HEK293 (cell line): ENCODE data around the gene COX17.
A peak's percentile ranks its signal among the peaks of the same experiment; 100 is the strongest.

Experiments
- CTCF ChIA-PET: fragments of 350-600 bp; formaldehyde crosslinking; extraction: SDS; loops from one replicate; lab custom pipeline; 2021; ENCODE audit warnings: antibody characterized with exemption; lab: Yijun Ruan, JAX
- POLR2A ChIA-PET: fragments of 300-600 bp; formaldehyde crosslinking; extraction: SDS; loops from one replicate; lab custom pipeline; 2020; ENCODE audit warnings: antibody characterized with exemption, inconsistent platforms; lab: Yijun Ruan, JAX
- H3K27ac ChIP-seq: fragments of 200-500 bp; sonication (Bioruptor generic); 2 replicates; pipeline ENCODE4 v1.5.1; 2014; ENCODE audit warnings: low read depth, low read length, control low read depth, inconsistent platforms; ENCODE audit errors: extremely low read depth
- H3K36me3 ChIP-seq, 2 experiments: fragments of 200-500 bp in 1 of 2; sonication (Bioruptor generic) in 1 of 2; 1 replicate in 1 of 2; 2 replicates in 1 of 2; pipeline ENCODE4 v1.5.1; 2014 to 2017; ENCODE audit warnings: inconsistent platforms in 2 of 2, low read length in 2 of 2; ENCODE audit not compliant: control insufficient read depth in 2 of 2, insufficient read depth in 1 of 2
- H3K4me1 ChIP-seq: fragments of 200-500 bp; sonication (Bioruptor generic); 2 replicates; pipeline ENCODE4 v1.5.1; 2014; ENCODE audit warnings: mild to moderate bottlenecking, low read length, inconsistent platforms; ENCODE audit not compliant: control insufficient read depth, insufficient read depth
- H3K4me3 ChIP-seq: 2 replicates; pipeline ENCODE4 v1.5.1; 2011; ENCODE audit warnings: low read depth, mild to moderate bottlenecking, control low read depth, low read length, moderate library complexity
- H3K9me3 ChIP-seq: fragments of 200-500 bp; sonication (Bioruptor generic); 2 replicates; pipeline ENCODE4 v1.5.1; 2014; ENCODE audit warnings: low read depth, low read length, inconsistent platforms; ENCODE audit not compliant: control insufficient read depth, insufficient read depth
- KLF8 ChIP-seq: fragments of 450-650 bp; formaldehyde crosslinking; IDR thresholded peaks from 2 replicates; pipeline ENCODE4 v1.5.1; 2016; ENCODE audit warnings: missing biosample characterization, missing genetic modification characterization
- KLF9 ChIP-seq: fragments of 450-650 bp; formaldehyde crosslinking; IDR thresholded peaks from 2 replicates; pipeline ENCODE4 v1.5.1; 2016; ENCODE audit warnings: missing biosample characterization, missing genetic modification characterization, low read depth
- OSR2 ChIP-seq: fragments of 450-650 bp; formaldehyde crosslinking; IDR thresholded peaks from 2 replicates; pipeline ENCODE4 v1.5.1; 2016; ENCODE audit warnings: missing biosample characterization, missing genetic modification characterization
- TCF7L2 ChIP-seq: IDR thresholded peaks from 2 replicates; pipeline ENCODE4 v1.6.1; 2011; ENCODE audit warnings: low read depth, mild to moderate bottlenecking, inconsistent platforms, low read length, moderate library complexity, borderline replicate concordance
- ZNF169 ChIP-seq: fragments of 450-650 bp; formaldehyde crosslinking; IDR thresholded peaks from 2 replicates; pipeline ENCODE4 v1.5.1; 2016; ENCODE audit warnings: missing biosample characterization, missing genetic modification characterization
- ZNF324 ChIP-seq: fragments of 450-650 bp; formaldehyde crosslinking; IDR thresholded peaks from 2 replicates; pipeline ENCODE4 v1.5.1; 2016; ENCODE audit warnings: missing biosample characterization, missing genetic modification characterization
- ZNF335 ChIP-seq: fragments of 450-650 bp; formaldehyde crosslinking; conservative IDR thresholded peaks from 2 replicates; pipeline ENCODE4 v1.5.1; 2016; ENCODE audit warnings: missing biosample characterization, missing genetic modification characterization
- ZNF777 ChIP-seq: fragments of 450-650 bp; formaldehyde crosslinking; IDR thresholded peaks from 2 replicates; pipeline ENCODE4 v1.5.1; 2017; ENCODE audit warnings: missing biosample characterization, missing genetic modification characterization, borderline replicate concordance
- TF ChIP-seq, protein P1 (sequence below): fragments of 450-650 bp; formaldehyde crosslinking; IDR thresholded peaks from 2 replicates; pipeline ENCODE4 v1.5.1; 2016; ENCODE audit warnings: missing biosample characterization, missing genetic modification characterization
- TF ChIP-seq, protein P2 (sequence below): fragments of 450-650 bp; formaldehyde crosslinking; IDR thresholded peaks from 2 replicates; pipeline ENCODE4 v1.5.1; 2016; ENCODE audit warnings: missing biosample characterization, missing genetic modification characterization
- TF ChIP-seq, protein P3 (sequence below): fragments of 450-650 bp; formaldehyde crosslinking; IDR thresholded peaks from 2 replicates; pipeline ENCODE4 v1.5.1; 2016; ENCODE audit warnings: missing biosample characterization, missing genetic modification characterization, borderline replicate concordance
- TF ChIP-seq, protein P4 (sequence below): fragments of 450-650 bp; formaldehyde crosslinking; IDR thresholded peaks from 2 replicates; pipeline ENCODE4 v1.5.1; 2016; ENCODE audit warnings: missing biosample characterization, missing genetic modification characterization

Gene COX17

DNA sequence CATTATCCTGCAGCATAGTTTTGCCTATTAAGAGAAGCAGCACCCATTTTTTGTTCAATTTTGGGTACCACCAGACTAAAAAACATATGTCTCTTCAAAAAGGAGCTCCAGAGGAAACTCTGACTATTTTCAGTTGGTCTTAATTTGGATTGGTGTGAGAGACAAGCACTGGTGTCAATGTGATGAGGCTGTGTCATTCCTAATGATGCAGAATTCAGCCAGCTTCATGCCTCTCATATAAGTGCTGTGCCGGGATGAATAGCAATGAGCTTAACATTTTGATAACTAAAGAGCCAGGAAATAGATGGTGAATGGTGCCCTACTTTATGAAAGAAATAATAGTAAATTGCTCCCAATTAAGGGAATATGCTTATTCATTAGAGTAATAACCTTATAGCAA, 32.7 kb downstream of the COX17 start (continued):
- TF ChIP-seq ZNF324 (tag by site-specific recombination) = no peak
- TF ChIP-seq ZNF777 = no peak
- TF ChIP-seq, protein P1, sequence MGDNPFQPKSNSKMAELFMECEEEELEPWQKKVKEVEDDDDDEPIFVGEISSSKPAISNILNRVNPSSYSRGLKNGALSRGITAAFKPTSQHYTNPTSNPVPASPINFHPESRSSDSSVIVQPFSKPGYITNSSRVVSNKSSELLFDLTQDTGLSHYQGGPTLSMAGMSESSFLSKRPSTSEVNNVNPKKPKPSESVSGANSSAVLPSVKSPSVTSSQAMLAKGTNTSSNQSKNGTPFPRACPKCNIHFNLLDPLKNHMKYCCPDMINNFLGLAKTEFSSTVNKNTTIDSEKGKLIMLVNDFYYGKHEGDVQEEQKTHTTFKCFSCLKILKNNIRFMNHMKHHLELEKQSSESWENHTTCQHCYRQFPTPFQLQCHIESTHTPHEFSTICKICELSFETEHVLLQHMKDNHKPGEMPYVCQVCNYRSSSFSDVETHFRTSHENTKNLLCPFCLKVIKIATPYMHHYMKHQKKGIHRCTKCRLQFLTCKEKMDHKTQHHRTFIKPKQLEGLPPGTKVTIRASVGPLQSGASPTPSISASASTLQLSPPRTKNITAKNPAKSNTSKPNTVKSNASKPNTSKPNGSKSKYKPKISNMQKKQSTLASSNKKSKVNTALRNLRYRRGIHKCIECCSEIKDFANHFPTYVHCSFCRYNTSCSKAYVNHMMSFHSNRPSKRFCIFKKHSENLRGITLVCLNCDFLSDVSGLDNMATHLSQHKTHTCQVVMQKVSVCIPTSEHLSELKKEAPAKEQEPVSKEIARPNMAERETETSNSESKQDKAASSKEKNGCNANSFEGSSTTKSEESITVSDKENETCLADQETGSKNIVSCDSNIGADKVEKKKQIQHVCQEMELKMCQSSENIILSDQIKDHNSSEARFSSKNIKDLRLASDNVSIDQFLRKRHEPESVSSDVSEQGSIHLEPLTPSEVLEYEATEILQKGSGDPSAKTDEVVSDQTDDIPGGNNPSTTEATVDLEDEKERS = no peak

DNA sequence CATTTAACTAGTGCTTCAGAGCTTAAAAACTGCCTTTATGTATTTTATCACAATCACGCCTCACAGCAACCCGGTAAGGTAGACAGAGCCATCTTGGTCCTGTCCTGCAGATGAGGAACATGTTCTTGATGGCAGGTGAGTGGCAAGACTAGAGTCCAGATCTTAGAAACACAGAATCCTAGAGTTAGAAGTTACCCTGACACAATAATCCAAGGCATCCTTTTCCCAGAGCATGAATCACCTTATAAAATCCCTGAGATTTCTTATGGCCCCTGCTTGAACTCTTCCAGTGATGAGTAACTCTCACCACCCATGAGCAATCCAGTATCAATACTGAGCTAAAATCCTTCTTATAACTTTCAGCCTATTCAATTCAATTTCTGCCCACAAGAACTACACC, 33.7 kb downstream of the COX17 start:
- Histone ChIP-seq H3K27ac (no peak overlapping the region), H3K36me3 (peaks cover 0 to 4% of the 10 kb centered on the region in 2 experiments; a peak in 1 of 3 replicates), H3K4me1 (no peaks in the 10 kb centered on the region), H3K9me3 (no peaks in the 10 kb centered on the region), H3K4me3 (no peak overlapping the region)
- ChIA-PET CTCF (interaction anchor here (0.6 to 0.7 kb wide), 2 partner anchors 20 to 37 kb away, joined by 3 to 4 read pairs; no protein-coding TSS in a partner anchor), POLR2A (no interaction called here)
- 0 out of 2 replicates have a peak, but pooled peaks have one; percentile 14 for TF ChIP-seq ZNF335
- no peak for TF ChIP-seq KLF8 (tag by site-specific recombination)

DNA sequence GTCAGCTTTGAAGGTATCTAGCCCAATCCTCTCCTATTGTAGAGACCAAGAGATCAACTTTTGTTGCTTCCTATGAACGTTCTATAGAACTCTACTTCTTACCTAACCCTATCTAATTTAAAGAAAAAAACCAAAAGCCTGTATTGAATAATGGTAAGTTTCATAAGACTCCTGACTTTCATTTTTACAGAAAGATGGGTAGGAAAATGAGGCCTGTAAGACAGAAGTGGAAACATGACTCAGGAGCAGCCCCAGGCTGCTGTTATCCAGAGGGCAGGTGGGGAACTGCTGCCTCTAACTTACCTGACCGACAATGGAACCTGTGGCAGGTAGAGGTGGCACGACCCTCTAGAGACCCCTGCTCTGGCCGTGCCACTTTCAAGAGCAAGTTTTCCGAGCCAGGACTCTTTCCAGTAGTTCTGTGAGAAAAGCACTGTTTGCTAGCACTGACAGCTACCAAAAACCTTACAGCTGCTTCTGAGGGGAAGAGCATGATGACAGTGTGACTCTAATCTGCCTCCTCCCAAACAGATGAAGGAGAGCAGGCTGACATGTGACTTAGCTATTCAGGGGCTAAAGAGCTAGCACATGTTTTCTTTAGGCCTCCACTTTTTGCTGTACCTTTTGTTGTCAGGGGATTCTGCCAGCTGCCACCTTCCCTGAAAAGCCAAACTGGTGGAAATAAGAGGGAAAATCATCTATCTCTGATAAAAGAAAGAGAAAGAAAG, 34.3 kb downstream of the COX17 start:
- POLR2A ChIA-PET = no interaction called here
- no peak overlapping the region for H3K4me3 ChIP-seq
- CTCF ChIA-PET = interaction anchor here (0.7 kb wide), 1 partner anchor 21 kb away, joined by 3 read pairs; no protein-coding TSS in a partner anchor
- TF ChIP-seq, protein P2, sequence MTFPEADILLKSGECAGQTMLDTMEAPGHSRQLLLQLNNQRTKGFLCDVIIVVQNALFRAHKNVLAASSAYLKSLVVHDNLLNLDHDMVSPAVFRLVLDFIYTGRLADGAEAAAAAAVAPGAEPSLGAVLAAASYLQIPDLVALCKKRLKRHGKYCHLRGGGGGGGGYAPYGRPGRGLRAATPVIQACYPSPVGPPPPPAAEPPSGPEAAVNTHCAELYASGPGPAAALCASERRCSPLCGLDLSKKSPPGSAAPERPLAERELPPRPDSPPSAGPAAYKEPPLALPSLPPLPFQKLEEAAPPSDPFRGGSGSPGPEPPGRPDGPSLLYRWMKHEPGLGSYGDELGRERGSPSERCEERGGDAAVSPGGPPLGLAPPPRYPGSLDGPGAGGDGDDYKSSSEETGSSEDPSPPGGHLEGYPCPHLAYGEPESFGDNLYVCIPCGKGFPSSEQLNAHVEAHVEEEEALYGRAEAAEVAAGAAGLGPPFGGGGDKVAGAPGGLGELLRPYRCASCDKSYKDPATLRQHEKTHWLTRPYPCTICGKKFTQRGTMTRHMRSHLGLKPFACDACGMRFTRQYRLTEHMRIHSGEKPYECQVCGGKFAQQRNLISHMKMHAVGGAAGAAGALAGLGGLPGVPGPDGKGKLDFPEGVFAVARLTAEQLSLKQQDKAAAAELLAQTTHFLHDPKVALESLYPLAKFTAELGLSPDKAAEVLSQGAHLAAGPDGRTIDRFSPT (tag by site-specific recombination) = no peak
- TF ChIP-seq TCF7L2 (no peak), KLF9 (tag by site-specific recombination) (no peak), OSR2 (no peak), ZNF169 (tag by site-specific recombination) (no peak)
- TF ChIP-seq, protein P3, sequence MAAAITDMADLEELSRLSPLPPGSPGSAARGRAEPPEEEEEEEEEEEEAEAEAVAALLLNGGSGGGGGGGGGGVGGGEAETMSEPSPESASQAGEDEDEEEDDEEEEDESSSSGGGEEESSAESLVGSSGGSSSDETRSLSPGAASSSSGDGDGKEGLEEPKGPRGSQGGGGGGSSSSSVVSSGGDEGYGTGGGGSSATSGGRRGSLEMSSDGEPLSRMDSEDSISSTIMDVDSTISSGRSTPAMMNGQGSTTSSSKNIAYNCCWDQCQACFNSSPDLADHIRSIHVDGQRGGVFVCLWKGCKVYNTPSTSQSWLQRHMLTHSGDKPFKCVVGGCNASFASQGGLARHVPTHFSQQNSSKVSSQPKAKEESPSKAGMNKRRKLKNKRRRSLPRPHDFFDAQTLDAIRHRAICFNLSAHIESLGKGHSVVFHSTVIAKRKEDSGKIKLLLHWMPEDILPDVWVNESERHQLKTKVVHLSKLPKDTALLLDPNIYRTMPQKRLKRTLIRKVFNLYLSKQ (tag by site-specific recombination) = no peak
- TF ChIP-seq, protein P4, sequence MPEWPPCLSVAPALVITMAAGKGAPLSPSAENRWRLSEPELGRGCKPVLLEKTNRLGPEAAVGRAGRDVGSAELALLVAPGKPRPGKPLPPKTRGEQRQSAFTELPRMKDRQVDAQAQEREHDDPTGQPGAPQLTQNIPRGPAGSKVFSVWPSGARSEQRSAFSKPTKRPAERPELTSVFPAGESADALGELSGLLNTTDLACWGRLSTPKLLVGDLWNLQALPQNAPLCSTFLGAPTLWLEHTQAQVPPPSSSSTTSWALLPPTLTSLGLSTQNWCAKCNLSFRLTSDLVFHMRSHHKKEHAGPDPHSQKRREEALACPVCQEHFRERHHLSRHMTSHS (tag by site-specific recombination) = no peak
- no peaks in the 10 kb centered on the region for H3K4me1 ChIP-seq
- H3K27ac ChIP-seq = no peak overlapping the region
- peaks cover 0 to 4% of the 10 kb centered on the region in 2 experiments; a peak in 1 of 3 replicates for H3K36me3 ChIP-seq
- H3K9me3 ChIP-seq = no peaks in the 10 kb centered on the region
